Brain microvascular endothelial cell (primary cell): Measurements from ENCODE around the gene ZP3.
"Not testable (repeated sequence)": the region's sequence is repeated elsewhere in the genome, so short reads cannot be mapped to it uniquely, and the experiment has no call there.

Source experiments
- DNase-seq: peaks from one replicate; pipeline ENCODE4 v3.0.0-alpha.2; 2020
- H3K27ac ChIP-seq: fragments of 250-450 bp; sonication (Bioruptor Pico); 2 replicates; pipeline ENCODE4 v1.5.1; 2020; ENCODE audit warnings: mild to moderate bottlenecking, moderate library complexity
- H3K27me3 ChIP-seq: fragments of 250-450 bp; sonication (Bioruptor Pico); replicated peaks from 2 replicates; pipeline ENCODE4 v1.5.1; 2020; ENCODE audit warnings: mild to moderate bottlenecking
- H3K36me3 ChIP-seq: fragments of 250-450 bp; sonication (Bioruptor Pico); replicated peaks from 2 replicates; pipeline ENCODE4 v1.5.1; 2020; ENCODE audit warnings: mild to moderate bottlenecking
- H3K4me3 ChIP-seq: 2 replicates; pipeline ENCODE4 v1.5.1; 2011; ENCODE audit warnings: low read depth, mild to moderate bottlenecking, control low read depth, low read length, moderate library complexity
- in situ Hi-C: cut with HindIII; loops from 2 replicates; pipeline ENCODE4 v1.10.0; 2017; ENCODE audit warnings: low sequenced_read_pairs, low pct_ligation_motif_present

The ZP3 gene

DNA sequence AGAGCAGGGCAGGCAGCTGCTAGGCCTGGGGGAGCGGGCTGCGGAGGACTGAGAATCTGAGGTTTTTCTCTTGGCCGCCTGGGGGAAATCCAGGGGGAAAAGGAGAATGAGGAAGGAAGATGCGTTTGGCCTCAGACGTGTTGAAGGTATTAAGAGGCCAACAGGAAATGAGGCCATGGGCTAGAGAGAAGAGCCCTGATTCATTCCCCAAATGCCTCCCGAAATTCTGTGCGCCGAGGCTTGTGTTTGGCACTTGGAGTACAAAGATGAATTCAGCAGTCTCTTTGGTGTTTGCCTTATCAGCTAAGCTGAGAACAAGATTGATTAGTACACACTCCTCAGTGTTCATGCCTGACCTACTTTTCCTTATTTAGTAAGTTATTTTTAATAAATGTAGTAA, 41.2 kb downstream of the ZP3 start:
- in situ Hi-C loops, H3K36me3 ChIP-seq, H3K4me3 ChIP-seq, DNase-seq, H3K27ac ChIP-seq, H3K27me3 ChIP-seq: not testable (repeated sequence)

DNA sequence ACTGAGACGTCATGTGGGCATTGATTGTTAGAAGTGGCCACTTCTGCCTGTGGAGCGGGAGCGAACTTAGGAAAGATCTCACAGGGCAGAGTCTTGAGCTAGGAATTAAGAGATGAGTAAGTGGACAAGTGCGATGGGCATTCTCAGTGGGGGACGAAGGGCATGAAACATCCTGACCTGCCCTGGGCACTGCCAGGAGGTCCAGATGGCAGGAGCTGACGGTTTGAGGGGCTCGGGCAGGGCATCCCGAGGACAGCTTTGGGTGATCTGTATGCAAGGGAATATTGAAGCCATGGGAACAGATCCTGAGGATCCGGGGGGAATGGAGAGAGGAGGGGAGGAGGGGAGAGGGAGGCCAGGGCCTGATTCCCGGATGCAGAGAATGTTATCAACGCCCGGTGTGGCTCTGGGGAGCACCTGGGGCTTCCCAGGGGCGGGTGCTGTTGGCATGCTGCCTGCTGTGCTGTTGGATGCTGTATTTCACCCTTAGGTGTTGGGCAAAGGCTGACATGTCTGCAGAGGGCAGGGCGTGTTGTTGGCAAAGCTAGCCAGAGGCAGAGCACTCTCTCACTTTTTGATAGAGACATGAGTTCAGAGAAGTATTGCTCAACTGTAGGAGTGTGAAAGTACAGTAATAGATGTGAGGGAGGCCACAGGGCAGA, 43.1 kb downstream of the ZP3 start:
- H3K4me3 ChIP-seq, in situ Hi-C loops, H3K27me3 ChIP-seq, H3K36me3 ChIP-seq, DNase-seq, H3K27ac ChIP-seq: not testable (repeated sequence)

DNA sequence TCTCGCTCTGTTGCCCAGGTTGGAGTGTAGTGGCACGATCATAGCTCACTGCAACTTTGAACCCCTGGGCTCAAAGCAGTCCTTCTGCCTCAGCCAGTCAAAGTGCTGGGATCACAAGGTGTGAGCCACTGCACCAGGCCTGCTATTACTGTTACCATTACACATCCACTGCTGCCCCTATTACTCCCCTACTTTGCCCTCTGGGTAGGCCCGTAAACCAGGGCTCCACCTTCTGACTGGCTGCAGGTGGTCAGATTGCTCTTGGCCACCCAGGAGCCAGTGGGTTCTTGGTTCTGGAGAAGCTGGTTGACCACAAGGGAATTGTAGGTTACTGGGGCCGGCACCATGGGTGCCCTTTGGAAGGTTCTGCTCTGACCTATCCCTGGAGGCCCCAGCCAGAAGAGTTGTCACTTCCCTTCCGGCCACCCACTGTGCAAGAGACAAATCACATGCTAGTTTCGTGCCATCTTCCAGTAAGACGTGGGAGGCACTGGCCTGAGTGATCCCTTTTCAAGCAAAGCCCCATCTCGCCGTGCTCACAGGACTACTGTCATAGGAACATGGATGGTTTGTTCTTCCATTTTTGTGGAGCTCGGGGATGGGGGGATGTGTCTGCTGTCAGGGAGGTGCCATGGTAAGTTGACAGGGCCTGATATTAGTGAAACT, 46.9 kb downstream of the ZP3 start:
- H3K27ac ChIP-seq, H3K4me3 ChIP-seq, DNase-seq, H3K36me3 ChIP-seq, in situ Hi-C loops, H3K27me3 ChIP-seq: not testable (repeated sequence)

DNA sequence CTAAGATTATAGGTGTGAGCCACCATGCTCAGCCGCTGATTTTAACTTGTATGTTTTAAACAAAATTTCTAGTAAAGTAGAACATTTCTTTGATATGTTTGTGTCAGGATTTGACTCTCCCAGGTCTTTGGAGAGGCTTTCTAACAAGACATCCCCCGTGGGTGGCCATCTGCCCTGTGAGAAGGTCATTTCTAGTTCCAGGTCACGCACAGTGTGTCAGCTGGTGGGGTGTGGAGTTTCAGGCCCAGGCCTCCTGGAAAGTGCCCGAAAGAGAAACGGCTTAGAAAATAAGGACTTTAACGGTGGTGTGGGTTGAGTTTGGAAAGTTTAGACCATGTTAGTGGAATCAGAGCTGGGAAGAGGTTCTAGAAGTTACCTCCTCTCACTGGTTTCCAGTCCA, 48.3 kb downstream of the ZP3 start:
- H3K27ac ChIP-seq, in situ Hi-C loops, H3K4me3 ChIP-seq, H3K27me3 ChIP-seq, DNase-seq, H3K36me3 ChIP-seq: not testable (repeated sequence)

DNA sequence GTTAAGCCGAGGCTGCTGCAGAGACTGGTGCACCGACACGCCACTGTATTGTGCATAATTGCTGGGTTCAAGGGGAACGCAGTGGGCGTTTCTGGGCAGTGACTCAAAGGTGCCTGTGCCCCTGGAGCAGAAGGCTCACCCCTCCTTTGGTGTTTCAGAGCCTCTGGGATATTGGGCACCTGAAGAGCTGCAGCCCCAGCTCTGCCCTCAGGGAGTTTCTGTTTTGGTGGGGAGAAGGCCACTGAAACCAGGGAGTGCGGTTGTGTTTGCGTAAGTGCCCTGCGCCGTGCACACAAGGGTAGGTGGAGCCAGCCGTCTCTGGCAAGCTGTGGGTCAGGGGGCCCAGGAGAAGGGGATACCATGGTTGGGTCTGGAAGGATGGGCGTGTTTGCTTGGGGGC, 51.5 kb downstream of the ZP3 start:
- H3K27me3 ChIP-seq, H3K27ac ChIP-seq, H3K36me3 ChIP-seq, DNase-seq, in situ Hi-C loops, H3K4me3 ChIP-seq: not testable (repeated sequence)

DNA sequence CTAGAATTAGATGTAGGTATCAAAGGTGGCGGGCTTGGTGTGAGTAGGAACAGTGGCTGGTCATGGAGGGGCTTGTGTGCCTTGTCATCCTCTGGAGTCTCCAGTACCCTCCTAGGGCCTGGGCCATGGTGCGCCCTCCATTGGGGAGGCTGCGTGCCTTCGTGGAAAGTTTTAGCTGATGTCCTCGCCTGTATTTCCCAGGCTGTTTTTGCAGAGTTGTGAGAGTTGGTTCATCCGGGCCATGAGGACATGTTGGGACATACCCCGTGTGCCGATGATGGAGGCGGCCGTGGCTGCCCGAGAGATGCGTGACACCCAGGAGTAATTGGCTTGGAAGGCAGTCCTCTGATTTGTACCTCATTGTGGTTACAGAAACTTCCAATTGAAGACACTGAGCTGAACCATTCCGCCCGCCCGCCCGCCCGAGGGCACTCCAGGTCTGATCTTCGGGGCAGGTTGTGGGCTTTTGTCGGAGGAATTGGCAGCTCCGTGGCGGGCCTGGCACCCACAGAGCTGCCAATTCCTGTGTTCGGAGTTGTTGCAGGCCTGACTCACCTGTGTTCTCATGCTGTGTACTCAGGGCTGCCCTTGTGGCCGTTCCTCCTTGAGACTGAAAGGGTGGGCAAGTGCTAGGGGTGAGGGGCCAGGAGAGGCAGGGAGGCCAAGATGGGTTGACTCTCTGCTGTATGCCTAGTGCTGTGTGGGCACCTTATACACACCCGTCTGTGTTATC, 52.2 kb downstream of the ZP3 start:
- in situ Hi-C loops, H3K27me3 ChIP-seq, H3K4me3 ChIP-seq, H3K27ac ChIP-seq, DNase-seq, H3K36me3 ChIP-seq: not testable (repeated sequence)

DNA sequence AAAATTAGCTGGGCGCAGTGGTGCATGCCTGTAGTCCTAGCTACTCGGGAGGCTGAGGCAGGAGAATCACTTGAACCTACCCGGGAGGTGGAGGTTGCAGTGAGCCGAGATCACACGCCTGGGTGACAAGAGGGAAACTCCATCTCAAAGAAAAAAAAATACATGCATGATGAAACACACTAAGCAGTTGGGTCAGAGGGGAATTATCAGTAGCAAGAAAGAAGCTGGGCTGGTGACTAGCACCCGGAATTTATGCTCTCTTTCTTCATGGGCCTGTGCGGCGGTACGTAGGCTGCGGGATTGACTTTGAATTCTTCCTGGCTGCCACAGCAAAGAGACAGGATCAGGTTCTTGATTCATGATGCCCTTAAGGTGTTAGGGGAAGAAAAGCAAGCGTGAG, 54.9 kb downstream of the ZP3 start:
- H3K27ac ChIP-seq, H3K36me3 ChIP-seq, DNase-seq, H3K27me3 ChIP-seq, H3K4me3 ChIP-seq, in situ Hi-C loops: not testable (repeated sequence)

DNA sequence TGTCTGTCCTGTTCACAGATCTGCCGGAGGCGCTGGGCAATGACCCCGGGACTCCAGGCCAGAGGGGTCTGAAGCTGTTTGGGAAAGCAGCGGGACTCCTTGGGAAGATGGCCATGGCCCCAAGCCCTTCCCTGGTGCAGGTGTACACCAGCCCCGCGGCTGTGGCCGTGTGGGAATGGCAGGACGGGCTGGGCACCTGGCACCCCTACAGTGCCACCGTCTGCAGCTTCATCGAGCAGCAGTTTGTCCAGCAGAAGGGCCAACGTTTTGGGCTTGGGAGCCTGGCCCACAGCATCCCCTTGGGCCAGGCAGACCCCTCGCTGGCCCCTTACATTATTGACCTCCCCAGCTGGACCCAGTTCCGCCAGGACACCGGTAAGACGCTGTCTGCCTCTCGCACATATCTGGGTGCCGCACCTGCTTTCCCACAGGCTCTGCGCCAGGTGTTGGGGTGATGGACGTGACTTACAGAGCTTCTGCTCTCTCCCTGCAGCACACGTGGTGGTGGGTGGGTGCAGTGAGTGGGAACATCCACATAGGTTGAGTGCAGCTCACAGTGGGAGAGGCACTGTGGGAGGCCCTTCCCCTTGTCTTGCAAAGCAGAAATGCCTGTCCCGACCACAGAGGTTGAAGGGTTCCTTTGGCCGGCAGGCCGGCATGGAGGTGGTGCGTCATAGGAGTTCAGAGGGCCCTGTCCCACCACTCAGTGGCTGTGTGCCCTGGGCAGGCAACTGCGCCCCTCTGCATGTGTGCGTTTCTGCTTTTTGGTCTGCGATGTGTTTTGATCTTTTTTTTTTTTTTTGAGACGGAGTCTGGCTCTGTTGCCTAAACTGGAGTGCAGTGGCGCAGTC, 55.9 kb downstream of the ZP3 start:
- DNase-seq, in situ Hi-C loops, H3K36me3 ChIP-seq, H3K27me3 ChIP-seq, H3K4me3 ChIP-seq, H3K27ac ChIP-seq: not testable (repeated sequence)

DNA sequence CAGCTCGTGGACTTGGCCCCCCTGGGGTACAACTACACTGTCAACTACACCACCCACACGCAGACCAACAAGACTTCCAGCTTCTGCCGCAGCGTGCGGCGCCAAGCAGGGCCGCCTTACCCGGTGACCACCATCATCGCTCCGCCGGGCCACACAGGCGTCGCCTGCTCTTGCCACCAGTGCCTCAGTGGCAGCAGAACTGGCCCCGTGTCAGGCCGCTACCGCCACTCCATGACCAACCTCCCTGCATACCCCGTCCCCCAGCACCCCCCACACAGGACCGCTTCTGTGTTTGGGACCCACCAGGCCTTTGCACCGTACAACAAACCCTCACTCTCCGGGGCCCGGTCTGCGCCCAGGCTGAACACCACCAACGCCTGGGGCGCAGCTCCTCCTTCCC, 57.9 kb downstream of the ZP3 start:
- in situ Hi-C loops, H3K27me3 ChIP-seq, H3K36me3 ChIP-seq, DNase-seq, H3K4me3 ChIP-seq, H3K27ac ChIP-seq: not testable (repeated sequence)

DNA sequence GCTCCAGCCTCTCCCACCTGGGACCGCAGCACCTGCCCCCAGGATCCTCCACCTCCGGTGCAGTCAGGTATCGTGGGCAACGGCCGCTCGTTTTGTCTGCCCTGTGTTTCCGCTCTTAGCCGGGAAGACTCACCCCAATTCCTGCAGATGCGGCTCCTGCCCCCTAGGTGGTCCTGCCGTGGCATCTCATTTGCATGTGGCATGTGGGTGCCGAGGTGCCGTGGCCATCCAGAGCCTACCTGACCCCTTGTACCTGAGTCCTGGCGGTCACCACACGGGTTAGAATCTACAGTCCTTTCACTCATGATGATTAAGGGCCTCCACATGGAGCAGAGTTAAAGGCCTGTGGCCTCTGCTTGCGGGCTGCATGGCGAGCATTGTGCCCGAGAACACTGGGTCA, 58.3 kb downstream of the ZP3 start:
- H3K27ac ChIP-seq, H3K36me3 ChIP-seq, H3K27me3 ChIP-seq, H3K4me3 ChIP-seq, in situ Hi-C loops, DNase-seq: not testable (repeated sequence)

DNA sequence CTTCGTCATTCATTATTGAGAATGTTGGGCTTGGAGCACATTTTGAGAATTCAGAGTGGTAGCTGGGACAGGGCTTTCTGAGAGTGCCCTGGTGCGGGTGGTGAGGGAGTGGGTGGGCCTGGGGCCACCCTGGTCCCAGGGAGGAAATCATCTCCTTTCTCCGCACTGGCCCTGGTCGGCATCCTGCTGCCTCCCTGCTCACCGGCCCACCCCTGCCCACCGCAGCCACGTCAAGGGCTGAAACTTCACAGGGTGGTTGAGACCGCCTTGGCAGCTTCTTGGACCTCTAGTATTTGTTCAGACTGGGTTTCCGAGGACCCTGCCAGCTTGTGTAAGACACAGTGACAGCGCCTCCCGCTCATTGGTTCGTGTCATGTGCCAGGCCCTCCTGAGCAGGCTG, 59.7 kb downstream of the ZP3 start:
- in situ Hi-C loops, H3K27me3 ChIP-seq, H3K4me3 ChIP-seq, DNase-seq, H3K27ac ChIP-seq, H3K36me3 ChIP-seq: not testable (repeated sequence)

DNA sequence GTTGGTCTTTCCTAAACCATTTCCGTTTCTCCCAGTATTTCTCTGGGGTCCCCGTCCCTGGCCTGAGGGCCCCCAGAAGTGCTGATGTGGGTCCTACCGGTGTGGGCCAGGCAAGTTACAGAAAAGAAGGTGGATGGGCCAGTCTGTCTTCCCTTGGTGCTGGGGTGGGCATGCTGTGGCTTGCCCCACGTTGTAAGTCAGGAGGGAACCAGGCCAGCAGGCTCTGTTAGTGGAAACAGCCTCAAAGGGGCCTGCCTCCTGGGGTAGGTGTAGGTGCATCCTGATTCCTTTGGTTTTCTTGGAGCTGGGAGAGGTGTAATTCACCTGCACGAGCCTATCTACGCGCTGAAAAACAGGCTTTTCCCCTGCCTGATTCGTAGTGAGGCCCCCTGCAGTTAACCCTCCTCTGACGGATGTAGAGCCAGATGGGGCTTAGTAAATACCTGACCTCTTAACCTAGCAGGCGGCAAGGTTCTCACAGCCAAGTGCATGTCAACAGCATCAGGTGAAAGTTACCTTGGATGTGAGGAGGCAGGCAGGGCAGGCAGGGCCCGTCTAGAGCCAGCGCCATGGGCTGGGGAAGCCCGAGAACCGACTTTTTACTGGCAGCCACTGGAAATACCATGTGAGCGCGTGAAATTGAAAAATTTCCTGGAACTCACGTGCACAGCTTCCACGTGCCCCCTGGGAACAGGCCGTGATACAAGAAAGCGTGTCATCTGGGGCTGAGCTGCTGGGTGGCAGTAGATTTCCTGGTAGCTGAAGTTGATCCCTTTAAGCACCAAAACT, 61.3 kb downstream of the ZP3 start:
- in situ Hi-C loops, H3K27ac ChIP-seq, H3K4me3 ChIP-seq, H3K36me3 ChIP-seq, H3K27me3 ChIP-seq, DNase-seq: not testable (repeated sequence)

DNA sequence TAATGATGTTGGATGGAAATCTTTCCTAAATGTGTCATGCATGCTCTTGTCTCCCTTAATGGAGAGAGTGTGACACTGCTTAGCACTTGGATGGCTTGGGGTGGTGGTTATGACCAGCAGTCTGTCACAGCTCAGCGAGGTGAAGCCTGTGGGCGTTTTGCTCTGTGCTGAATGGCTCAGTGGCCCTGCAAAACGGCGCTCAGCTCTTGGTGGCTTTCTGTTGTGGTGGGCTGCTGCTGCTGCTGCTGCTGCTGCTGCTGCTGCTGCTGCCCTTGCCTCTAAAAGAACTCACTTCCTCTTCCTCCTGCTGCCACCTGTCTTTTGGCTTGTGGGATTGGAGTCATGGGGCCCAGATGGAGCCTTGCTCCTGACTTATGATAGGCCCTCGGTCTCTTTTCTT, 61.9 kb downstream of the ZP3 start:
- H3K36me3 ChIP-seq, in situ Hi-C loops, DNase-seq, H3K27ac ChIP-seq, H3K4me3 ChIP-seq, H3K27me3 ChIP-seq: not testable (repeated sequence)
